GM12875 (cell line): Measurements from ENCODE around the gene CAPN5.
"Not testable (repeated sequence)": the region's sequence is repeated elsewhere in the genome, so short reads cannot be mapped to it uniquely, and the experiment has no call there.

ENCODE experiments used
- H3K4me3 ChIP-seq: one replicate; pipeline ENCODE4 v1.5.1; 2011; ENCODE audit warnings: low read depth, low read length, control low read depth
- CTCF ChIP-seq: IDR thresholded peaks from 2 replicates; pipeline ENCODE4 v1.5.1; 2011; ENCODE audit warnings: low read depth, mild to moderate bottlenecking, control low read depth, inconsistent platforms, low read length, moderate library complexity, borderline replicate concordance; ENCODE audit not compliant: insufficient read depth

The CAPN5 gene

GRCh38 chr11:77056814-77057402 is 9.9 kb upstream of the CAPN5 start:
- TF ChIP-seq CTCF: no peak
- no peak overlapping the region for H3K4me3 ChIP-seq

DNA sequence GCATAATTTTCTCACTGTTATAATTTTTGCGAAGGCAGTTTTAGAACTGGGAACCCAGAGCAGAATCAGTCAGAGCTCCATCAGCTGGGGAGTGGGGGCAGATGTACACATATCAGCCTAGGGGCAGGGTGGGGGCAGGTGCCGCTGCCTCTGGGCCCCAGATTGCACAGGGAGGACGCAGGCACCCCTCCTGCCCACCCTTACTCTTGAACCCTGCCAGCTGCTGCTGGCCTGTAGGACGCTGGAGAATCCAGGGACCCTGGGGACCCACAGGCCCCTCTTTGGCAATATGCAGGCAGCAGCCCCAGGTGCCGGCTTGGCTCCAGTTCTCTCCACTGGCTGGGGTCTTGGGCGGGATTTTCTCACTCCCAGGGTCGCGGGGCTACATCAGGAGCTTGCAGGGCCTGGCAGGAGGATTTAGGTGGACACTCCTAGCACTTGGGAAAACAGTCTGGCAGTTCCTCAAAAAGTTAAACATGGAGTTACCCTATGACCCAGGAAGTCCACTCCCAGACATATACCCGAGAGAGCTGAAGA is 8.8 kb upstream of the CAPN5 start:
- TF ChIP-seq CTCF: no peak

DNA sequence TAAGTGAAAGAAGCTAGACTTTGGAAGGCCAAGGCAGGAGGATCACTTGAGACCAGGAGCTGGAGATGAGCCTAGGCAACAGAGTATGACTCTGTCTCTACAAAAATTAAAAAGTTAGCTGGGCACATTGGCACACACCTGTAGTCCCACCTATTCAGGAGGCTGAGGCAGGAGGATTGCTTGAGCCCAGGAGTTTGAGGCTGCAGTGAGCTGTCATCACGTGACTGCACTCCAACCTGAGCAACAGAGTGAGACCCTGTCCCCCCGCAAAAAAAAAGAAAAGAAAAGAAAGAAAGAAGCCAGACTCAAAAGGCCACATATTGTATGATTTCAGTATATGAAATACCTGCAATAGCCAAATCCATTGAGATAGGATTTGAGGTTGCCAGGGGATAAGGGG is 7.9 kb upstream of the CAPN5 start:
- TF ChIP-seq CTCF: no peak
- no peak overlapping the region for H3K4me3 ChIP-seq

More for the DNA sequence above, 8.8 kb upstream of the CAPN5 start:
- H3K4me3 ChIP-seq: no peak overlapping the region

- TF ChIP-seq CTCF: no peak
- no peak overlapping the region for H3K4me3 ChIP-seq
These were observed 7.0 kb upstream of the CAPN5 start for GRCh38 chr11:77059806-77060205.

DNA sequence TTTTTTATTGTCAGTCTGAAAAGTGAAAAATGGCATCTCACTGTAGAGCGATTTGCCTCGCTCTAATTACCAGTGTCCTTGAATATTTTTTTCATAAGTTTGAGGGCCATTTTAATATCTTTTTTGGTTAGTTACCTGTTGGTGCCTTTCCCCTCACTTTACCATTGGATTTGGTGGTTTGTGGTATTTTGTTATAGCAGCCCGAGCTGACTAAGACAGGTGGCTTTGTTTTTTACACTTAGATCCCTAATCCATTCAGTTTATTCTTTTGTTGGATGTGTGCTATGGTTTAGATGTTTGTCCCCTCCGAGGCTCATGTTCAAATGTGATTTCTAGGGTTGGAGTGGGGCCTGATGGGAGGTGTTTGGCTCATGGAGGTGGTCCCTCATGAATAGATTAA is 6.5 kb upstream of the CAPN5 start:
- H3K4me3 ChIP-seq: no peak overlapping the region
- TF ChIP-seq CTCF: no peak

DNA sequence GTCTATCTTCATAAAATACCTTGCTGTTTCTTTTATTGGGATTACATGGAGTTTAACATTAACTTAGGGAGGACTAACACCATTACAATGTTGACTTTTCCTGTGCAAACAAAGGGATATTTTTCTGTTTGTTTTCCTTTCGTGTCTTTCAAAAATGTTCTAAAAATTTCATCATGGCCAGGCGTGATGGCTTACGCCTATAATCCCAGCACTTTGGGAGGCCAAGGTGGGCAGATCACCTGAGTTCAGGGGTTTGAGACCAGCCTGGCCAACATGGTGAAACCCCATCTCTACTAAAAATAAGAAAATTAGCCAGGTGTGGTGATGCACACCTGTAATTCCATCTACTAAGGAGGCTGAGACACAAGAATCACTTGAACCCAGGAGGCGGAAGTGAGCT is 5.5 kb upstream of the CAPN5 start:
- not testable (repeated sequence) for H3K4me3 ChIP-seq

DNA sequence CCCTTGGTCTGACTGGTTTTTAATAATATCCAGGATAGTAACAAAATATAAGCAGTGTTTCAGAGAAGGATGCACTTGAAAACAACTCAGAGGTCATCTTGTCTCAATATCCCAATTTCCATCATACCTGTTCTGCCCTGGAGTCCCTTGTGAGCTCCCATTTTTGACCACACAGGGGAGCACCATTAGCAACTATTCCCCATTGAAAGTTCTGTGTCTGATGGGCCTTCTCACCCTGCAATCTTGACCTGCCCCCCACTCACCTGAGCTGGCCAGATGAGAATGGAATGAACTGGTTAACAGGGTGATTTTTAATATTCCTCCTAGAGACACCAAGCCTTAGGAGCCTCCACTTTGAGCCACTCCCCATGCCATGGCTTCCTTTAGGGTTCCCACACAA is 3.8 kb upstream of the CAPN5 start:
- no peak overlapping the region for H3K4me3 ChIP-seq
- peak; percentile 9; the same call in 1 of the 2 replicates for TF ChIP-seq CTCF

- TF ChIP-seq CTCF: no peak
These were observed 3.4 kb upstream of the CAPN5 start for GRCh38 chr11:77063407-77063806.

More at GRCh38 chr11:77063407-77063806, 3.4 kb upstream of the CAPN5 start:
- no peak overlapping the region for H3K4me3 ChIP-seq
